ENCODE data around the gene CD4.
A peak's percentile ranks its signal among the peaks of the same experiment; 100 is the strongest.
"Not testable (repeated sequence)": the region's sequence is repeated elsewhere in the genome, so short reads cannot be mapped to it uniquely, and the experiment has no call there.

Gene CD4

GRCh38 chr12:6847676-6848075, 58.3 kb downstream of the CD4 start:
- DNase-seq (ENCODE audit: low read depth): no peak

- no peak for DNase-seq (ENCODE audit: low read depth)
Measured at GRCh38 chr12:6849427-6849826, 60.1 kb downstream of the CD4 start.

- no peak for DNase-seq (ENCODE audit: low read depth)
Measured at GRCh38 chr12:6849976-6850560, 60.7 kb downstream of the CD4 start.

GRCh38 chr12:6850796-6851152, 61.4 kb downstream of the CD4 start:
- no peak for DNase-seq (ENCODE audit: low read depth)

- DNase-seq (ENCODE audit: low read depth): peak; percentile 75
Measured at GRCh38 chr12:6851153-6851920, 62.0 kb downstream of the CD4 start, which contains the start of gene CDCA3. CDCA3 (minus strand) TSS chr12:6851286; CDS start chr12:6850952, 334 bp downstream.

- peak; percentile 88 for DNase-seq (ENCODE audit: low read depth)
Measured at GRCh38 chr12:6851921-6852650, 62.8 kb downstream of the CD4 start, which contains the start of gene USP5. USP5 (plus strand) TSS chr12:6852150; CDS start chr12:6852180, 30 bp downstream.

GRCh38 chr12:6852651-6853354, 63.5 kb downstream of the CD4 start:
- no peak for DNase-seq (ENCODE audit: low read depth)

GRCh38 chr12:6853626-6854025, 64.3 kb downstream of the CD4 start:
- DNase-seq (ENCODE audit: low read depth): no peak

- no peak for DNase-seq (ENCODE audit: low read depth)
Measured at GRCh38 chr12:6854036-6854435, 64.7 kb downstream of the CD4 start.

GRCh38 chr12:6855322-6855721, 66.0 kb downstream of the CD4 start:
- no peak for DNase-seq (ENCODE audit: low read depth)

GRCh38 chr12:6858799-6859198, 69.5 kb downstream of the CD4 start:
- no peak for DNase-seq (ENCODE audit: low read depth)

GRCh38 chr12:6860116-6860515, 70.8 kb downstream of the CD4 start:
- DNase-seq (ENCODE audit: low read depth): no peak

- no peak for DNase-seq (ENCODE audit: low read depth)
Measured at GRCh38 chr12:6860942-6861341, 71.6 kb downstream of the CD4 start.

- DNase-seq (ENCODE audit: low read depth): no peak
Measured at GRCh38 chr12:6861391-6861790, 72.1 kb downstream of the CD4 start.

GRCh38 chr12:6863033-6863432, 73.7 kb downstream of the CD4 start:
- no peak for DNase-seq (ENCODE audit: low read depth)

- DNase-seq (ENCODE audit: low read depth): no peak
Measured at GRCh38 chr12:6863586-6864321, 74.4 kb downstream of the CD4 start.

- not testable (repeated sequence) for DNase-seq (ENCODE audit: low read depth)
Measured at GRCh38 chr12:6865307-6865706, 76.0 kb downstream of the CD4 start.

GRCh38 chr12:6866163-6866919, 77.0 kb downstream of the CD4 start:
- DNase-seq (ENCODE audit: low read depth): no peak

- no peak for DNase-seq (ENCODE audit: low read depth)
Measured at GRCh38 chr12:6866920-6867412, 77.6 kb downstream of the CD4 start.

- DNase-seq (ENCODE audit: low read depth): peak; percentile 66
Measured at GRCh38 chr12:6867413-6868210, 78.3 kb downstream of the CD4 start, which contains the start of gene TPI1. TPI1 (plus strand) TSS chr12:6867531; CDS start chr12:6867567, 36 bp downstream.
